ENCODE data around the gene EPHX1. TPM values are rescaled to one million over a fixed set of nuclear protein-coding genes. Genes with fewer than 3 reads are reported as not detected.

Gene EPHX1
- total RNA-seq, 1 donor from 2014 or later: 15.8 TPM

DNA sequence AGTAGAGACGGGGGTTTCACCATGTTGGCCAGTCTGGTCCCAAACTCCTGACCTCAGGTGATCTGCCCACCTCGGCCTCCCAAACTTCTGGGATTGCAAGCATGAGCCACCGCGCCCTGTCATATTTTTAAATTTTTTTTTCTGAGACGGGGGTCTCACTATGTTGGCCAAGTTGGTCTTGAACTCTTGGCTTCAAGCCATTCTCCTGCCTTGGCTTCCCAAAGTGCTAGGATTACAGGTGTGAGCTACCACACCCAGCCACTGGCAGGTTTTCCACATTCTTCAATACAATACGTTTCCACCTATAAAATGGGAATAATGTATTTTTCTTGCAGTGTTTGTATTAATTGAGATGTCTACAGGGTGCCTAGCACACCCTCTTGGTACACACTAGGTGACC is 82.4 kb downstream of the EPHX1 start:
- Mint-ChIP-seq H3K4me1 (peaks cover 16% of the 10 kb centered on the region), H3K9me3 (no peaks in the 10 kb centered on the region), H3K36me3 (ENCODE audit: low read depth) (no peaks in the 10 kb centered on the region), H3K27ac (ENCODE audit: unreplicated experiment) (no peak overlapping the region), H3K27me3 (ENCODE audit: low read depth) (peaks cover 8% of the 10 kb centered on the region), H3K4me3 (no peak overlapping the region)
- TF ChIP-seq, protein P1, sequence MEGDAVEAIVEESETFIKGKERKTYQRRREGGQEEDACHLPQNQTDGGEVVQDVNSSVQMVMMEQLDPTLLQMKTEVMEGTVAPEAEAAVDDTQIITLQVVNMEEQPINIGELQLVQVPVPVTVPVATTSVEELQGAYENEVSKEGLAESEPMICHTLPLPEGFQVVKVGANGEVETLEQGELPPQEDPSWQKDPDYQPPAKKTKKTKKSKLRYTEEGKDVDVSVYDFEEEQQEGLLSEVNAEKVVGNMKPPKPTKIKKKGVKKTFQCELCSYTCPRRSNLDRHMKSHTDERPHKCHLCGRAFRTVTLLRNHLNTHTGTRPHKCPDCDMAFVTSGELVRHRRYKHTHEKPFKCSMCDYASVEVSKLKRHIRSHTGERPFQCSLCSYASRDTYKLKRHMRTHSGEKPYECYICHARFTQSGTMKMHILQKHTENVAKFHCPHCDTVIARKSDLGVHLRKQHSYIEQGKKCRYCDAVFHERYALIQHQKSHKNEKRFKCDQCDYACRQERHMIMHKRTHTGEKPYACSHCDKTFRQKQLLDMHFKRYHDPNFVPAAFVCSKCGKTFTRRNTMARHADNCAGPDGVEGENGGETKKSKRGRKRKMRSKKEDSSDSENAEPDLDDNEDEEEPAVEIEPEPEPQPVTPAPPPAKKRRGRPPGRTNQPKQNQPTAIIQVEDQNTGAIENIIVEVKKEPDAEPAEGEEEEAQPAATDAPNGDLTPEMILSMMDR (conservative IDR thresholded peaks at IDR 0.05): no peak
- no peak for DNase-seq (ENCODE audit: low read depth, low spot score)

Other genes with a start within 250 kb of the EPHX1 start
- gene ENAH, start 157.0 kb upstream of the EPHX1 start, total RNA-seq: 179 and 181 TPM in 2 replicates
- gene SRP9, start 32.3 kb upstream of the EPHX1 start, total RNA-seq: 480 and 482 TPM in 2 replicates
- gene TMEM63A, start 72.3 kb downstream of the EPHX1 start, total RNA-seq: 24.8 and 29.3 TPM in 2 replicates
- gene LEFTY1, start 79.0 kb downstream of the EPHX1 start, total RNA-seq: 0.65 TPM in 1 of 2 replicates, not detected in the other
- gene PYCR2, start 114.1 kb downstream of the EPHX1 start, total RNA-seq: 54.8 and 59.9 TPM in 2 replicates
- not detected in 2 replicates for gene LEFTY2, start 131.1 kb downstream of the EPHX1 start, total RNA-seq
- gene SDE2, start 189.2 kb downstream of the EPHX1 start, total RNA-seq: 18.1 TPM in 2 replicates

Data from neural crest cell (in vitro differentiated cells).